Activated CD4-positive, alpha-beta memory T cell treated with anti-CD3 and anti-CD28 coated beads, Interleukin-2, amount 10 ng/mL, durations not matched to agents 7 days and 5 days (primary cell): ENCODE data around the gene EFCAB6. TPM values are rescaled to one million over a fixed set of nuclear protein-coding genes. Genes with fewer than 3 reads are reported as not detected.

Experiments used
- CTCF ChIA-PET: fragments of 350-600 bp; sonication (Branson Sonifier 250); formaldehyde crosslinking; loops from one replicate; lab custom pipeline; 2021; ENCODE audit warnings: antibody characterized with exemption, inconsistent platforms; lab: Charles Lee
- POLR2A ChIA-PET: fragments of 350-600 bp; sonication (Branson Sonifier 250); formaldehyde crosslinking; loops from one replicate; lab custom pipeline; 2021; ENCODE audit warnings: antibody characterized with exemption; lab: Charles Lee
- DNase-seq: peaks from one replicate; pipeline ENCODE4 v3.0.0-alpha.2; 2020
- H3K27ac Mint-ChIP-seq: one replicate; pipeline ENCODE4 v1.8.0; 2021; ENCODE audit warnings: mild to moderate bottlenecking, mixed read lengths
- H3K27me3 Mint-ChIP-seq: one replicate; pipeline ENCODE4 v1.8.0; 2021; ENCODE audit warnings: mixed read lengths
- H3K36me3 Mint-ChIP-seq: one replicate; pipeline ENCODE4 v1.8.0; 2021; ENCODE audit warnings: low read depth, mixed read lengths
- H3K4me1 Mint-ChIP-seq: one replicate; pipeline ENCODE4 v1.8.0; 2021; ENCODE audit warnings: mixed read lengths
- H3K4me3 Mint-ChIP-seq: one replicate; pipeline ENCODE4 v1.8.0; 2021; ENCODE audit warnings: mild to moderate bottlenecking, mixed read lengths
- H3K9me3 Mint-ChIP-seq: one replicate; pipeline ENCODE4 v1.8.0; 2021; ENCODE audit warnings: mixed read lengths
- total RNA-seq, 2 experiments: library from RNA; stranded (reverse); gene quantifications; one replicate each; pipeline ENCODE4 v1.2.3, GENCODE V29; 2021

EFCAB6 gene
- total RNA-seq, 2 experiments from 2014 or later: 0.18 TPM; not detected in 1

DNA sequence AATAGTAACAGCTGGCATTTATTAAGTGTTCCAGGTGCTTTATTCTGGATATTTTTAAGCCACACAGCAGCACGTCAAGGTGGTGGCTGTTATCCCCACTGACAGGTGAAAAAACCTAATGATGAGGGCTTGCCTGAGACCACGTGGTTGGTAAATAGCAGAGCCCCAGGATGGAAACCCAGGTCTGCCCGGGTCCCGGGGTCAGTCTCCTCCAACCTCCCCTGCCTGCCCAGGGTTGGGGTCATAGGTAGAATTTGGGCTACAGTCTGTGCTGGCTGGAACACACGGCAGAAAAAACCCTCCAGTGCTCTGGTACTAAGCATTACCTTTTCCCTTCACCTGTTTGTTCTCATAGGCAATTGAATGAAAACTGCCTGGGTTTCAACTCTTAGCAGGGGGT lies 57.9 kb downstream of the EFCAB6 start:
- Mint-ChIP-seq H3K27me3 (peaks cover 16% of the 10 kb centered on the region), H3K9me3 (no peaks in the 10 kb centered on the region), H3K36me3 (no peaks in the 10 kb centered on the region), H3K4me1 (no peaks in the 10 kb centered on the region), H3K27ac (no peak overlapping the region), H3K4me3 (no peak overlapping the region)
- DNase-seq: no peak
- ChIA-PET POLR2A (no interaction called here), CTCF (no interaction called here)

DNA sequence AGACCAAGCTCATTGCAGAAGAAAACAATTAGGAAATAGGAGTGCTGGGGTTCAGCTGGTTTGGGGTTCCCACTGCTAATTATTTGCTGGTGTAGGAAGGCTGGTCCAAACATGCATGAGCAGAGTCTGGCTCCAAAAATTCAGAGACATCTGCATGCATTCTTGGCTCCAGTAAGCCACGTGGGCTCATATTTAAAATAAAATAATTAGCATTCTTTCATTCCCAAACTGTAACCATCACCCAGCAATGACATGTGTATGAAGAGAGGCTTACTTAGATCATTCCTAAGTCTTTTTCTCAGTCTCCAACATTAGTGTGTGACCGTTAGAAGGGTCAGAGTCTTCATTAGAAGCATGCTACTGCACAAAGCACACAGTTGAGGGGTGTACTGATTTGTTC lies 58.4 kb downstream of the EFCAB6 start:
- Mint-ChIP-seq H3K36me3 (no peaks in the 10 kb centered on the region), H3K4me3 (no peak overlapping the region), H3K27ac (no peak overlapping the region), H3K9me3 (no peaks in the 10 kb centered on the region), H3K4me1 (no peaks in the 10 kb centered on the region), H3K27me3 (peaks cover 13% of the 10 kb centered on the region)
- CTCF ChIA-PET: no interaction called here
- POLR2A ChIA-PET: no interaction called here
- no peak for DNase-seq

DNA sequence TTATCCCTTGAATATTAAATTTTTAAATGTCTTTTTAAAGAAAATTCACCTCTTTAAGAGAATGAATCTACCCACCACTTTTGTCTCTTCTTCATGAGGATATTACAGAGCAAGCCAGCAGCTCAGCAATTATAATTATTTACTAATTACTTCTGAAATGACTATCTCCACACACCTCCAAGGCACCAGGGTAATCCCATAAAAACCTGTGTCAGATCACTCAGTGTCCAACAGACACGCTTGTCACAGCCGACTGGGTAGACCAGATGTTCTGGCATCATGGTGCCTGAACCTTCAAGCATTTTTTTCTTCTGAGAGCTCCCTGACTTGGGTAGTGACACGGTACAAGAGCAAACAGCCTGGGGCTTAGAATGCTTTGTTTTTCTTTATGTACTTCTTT lies 61.4 kb downstream of the EFCAB6 start:
- peaks cover 8% of the 10 kb centered on the region for H3K27me3 Mint-ChIP-seq
- POLR2A ChIA-PET: no interaction called here

DNA sequence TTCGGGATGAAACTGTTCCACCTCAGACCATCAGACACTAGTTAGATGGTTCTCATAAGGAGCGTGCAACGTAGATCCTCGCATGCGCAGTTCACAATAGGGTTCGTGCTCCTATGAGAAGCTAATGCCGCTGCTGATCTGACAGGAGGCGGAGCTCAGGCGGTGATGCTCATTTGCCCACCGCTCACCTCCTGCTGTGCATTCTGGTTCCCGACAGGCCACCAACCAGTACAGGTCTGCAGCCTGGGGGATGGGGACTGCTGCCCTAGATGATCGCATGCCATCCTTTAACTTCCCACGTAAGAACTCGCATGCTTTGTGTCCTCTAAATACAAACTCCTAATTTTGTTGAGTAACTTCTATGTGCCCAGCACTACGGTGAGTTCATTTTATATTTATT lies 62.6 kb downstream of the EFCAB6 start:
- Mint-ChIP-seq H3K4me3 (no peak overlapping the region), H3K4me1 (no peaks in the 10 kb centered on the region), H3K27me3 (peaks cover 8% of the 10 kb centered on the region), H3K9me3 (no peaks in the 10 kb centered on the region), H3K36me3 (no peaks in the 10 kb centered on the region), H3K27ac (no peak overlapping the region)
- CTCF ChIA-PET: no interaction called here
- no peak for DNase-seq
- POLR2A ChIA-PET: no interaction called here

More for the DNA sequence above, 61.4 kb downstream of the EFCAB6 start:
- Mint-ChIP-seq H3K4me1 (no peaks in the 10 kb centered on the region), H3K36me3 (no peaks in the 10 kb centered on the region), H3K27ac (no peak overlapping the region), H3K4me3 (no peak overlapping the region), H3K9me3 (no peaks in the 10 kb centered on the region)
- DNase-seq: no peak
- CTCF ChIA-PET: no interaction called here

DNA sequence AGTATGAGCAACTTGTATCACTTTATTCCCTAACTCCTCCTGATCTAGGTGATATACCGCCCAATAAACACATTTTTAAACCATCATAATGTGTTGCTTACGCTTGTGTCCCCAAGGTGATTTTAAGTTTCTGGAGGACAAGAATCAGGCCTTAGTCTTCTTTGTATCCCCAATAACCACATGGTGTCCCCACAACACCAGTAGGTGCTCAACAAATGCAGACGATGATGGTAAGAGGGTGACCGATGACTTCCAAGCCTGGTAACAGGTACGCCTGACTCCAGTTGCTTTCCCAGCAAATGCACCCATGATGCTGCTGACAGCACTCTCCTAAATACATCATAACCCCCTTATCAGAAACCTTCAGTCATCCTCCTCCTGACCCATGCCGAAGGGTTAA lies 64.2 kb downstream of the EFCAB6 start:
- H3K36me3 Mint-ChIP-seq: no peaks in the 10 kb centered on the region
- peaks cover 9% of the 10 kb centered on the region for H3K27me3 Mint-ChIP-seq
- no peak for DNase-seq
- POLR2A ChIA-PET: no interaction called here
- H3K4me3 Mint-ChIP-seq: no peak overlapping the region
- no peaks in the 10 kb centered on the region for H3K9me3 Mint-ChIP-seq
- H3K27ac Mint-ChIP-seq: no peak overlapping the region
- no peaks in the 10 kb centered on the region for H3K4me1 Mint-ChIP-seq
- CTCF ChIA-PET: no interaction called here

DNA sequence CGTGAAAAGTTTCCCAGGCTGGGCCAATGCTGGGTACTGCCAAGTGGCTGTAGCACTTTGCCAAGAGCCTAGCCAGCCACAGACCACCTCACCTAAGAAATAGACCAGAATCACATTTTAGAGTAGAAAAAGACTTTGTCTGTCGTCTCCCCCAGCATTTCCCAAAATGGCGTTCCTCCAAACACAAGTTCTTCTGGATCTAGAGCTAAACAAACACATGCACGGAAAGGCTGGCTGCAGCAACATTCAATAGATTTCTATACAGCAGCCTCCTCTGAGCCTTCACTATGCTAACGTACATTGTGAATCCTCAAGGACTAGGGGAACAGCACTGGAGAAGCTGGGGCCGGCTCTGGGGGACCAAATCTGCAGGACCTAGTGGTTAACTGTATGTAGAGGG lies 65.0 kb downstream of the EFCAB6 start:
- CTCF ChIA-PET: no interaction called here
- H3K27ac Mint-ChIP-seq: no peak overlapping the region
- no peaks in the 10 kb centered on the region for H3K36me3 Mint-ChIP-seq
- peaks cover 9% of the 10 kb centered on the region for H3K27me3 Mint-ChIP-seq
- POLR2A ChIA-PET: no interaction called here
- no peaks in the 10 kb centered on the region for H3K9me3 Mint-ChIP-seq
- H3K4me1 Mint-ChIP-seq: no peaks in the 10 kb centered on the region
- DNase-seq: no peak
- H3K4me3 Mint-ChIP-seq: no peak overlapping the region

DNA sequence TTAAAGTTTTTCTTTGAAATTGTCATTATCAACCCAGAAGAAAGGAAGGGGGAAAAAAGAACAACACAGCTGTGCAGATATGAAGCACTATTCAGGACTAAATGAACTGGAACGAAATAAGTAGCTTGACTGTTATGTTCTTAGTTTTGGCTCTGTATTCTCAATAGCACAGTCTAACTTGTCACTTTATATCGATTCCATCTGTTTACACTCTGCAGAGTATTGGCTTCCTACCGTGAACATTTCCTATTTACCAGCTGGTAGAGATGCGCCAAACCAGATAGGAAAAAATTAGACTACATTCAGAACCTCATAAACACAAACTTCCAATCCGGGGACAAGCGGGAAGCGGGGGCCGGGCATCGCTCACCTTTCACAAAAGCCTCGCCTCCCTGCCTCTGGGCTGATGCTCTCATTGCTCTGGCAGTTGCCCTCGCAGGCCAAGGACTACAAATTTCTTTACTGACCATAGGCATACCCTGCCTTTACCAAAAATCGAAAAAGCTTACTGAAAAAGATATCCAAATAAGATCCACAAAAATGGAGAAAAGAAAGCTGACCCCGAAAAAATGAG lies 66.2 kb downstream of the EFCAB6 start:
- Mint-ChIP-seq H3K4me1 (no peaks in the 10 kb centered on the region), H3K9me3 (no peaks in the 10 kb centered on the region), H3K4me3 (no peak overlapping the region), H3K27me3 (peaks cover 3% of the 10 kb centered on the region), H3K36me3 (no peaks in the 10 kb centered on the region), H3K27ac (no peak overlapping the region)
- CTCF ChIA-PET: no interaction called here
- no peak for DNase-seq
- POLR2A ChIA-PET: no interaction called here

DNA sequence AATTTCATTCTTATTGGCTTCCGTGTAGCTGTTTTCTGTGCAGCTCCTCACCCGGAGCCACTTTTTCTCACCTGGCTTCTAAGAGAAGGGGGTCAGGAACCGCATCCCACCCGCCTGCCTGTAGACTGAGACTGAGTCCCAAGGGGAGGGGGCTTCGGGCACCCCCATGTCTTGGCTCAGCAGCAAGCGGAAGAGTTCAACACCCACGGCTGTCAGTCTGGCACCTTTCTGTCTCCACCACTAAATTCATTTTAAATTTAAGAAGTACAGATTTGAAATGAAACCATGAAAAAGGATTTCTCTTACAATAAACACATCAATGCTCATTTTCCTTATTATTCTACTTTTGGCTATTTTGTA lies 66.7 kb downstream of the EFCAB6 start:
- ChIA-PET POLR2A (no interaction called here), CTCF (no interaction called here)
- Mint-ChIP-seq H3K27ac (no peak overlapping the region), H3K4me3 (no peak overlapping the region), H3K27me3 (peaks cover 3% of the 10 kb centered on the region), H3K9me3 (no peaks in the 10 kb centered on the region), H3K36me3 (no peaks in the 10 kb centered on the region), H3K4me1 (no peaks in the 10 kb centered on the region)
- DNase-seq: no peak

DNA sequence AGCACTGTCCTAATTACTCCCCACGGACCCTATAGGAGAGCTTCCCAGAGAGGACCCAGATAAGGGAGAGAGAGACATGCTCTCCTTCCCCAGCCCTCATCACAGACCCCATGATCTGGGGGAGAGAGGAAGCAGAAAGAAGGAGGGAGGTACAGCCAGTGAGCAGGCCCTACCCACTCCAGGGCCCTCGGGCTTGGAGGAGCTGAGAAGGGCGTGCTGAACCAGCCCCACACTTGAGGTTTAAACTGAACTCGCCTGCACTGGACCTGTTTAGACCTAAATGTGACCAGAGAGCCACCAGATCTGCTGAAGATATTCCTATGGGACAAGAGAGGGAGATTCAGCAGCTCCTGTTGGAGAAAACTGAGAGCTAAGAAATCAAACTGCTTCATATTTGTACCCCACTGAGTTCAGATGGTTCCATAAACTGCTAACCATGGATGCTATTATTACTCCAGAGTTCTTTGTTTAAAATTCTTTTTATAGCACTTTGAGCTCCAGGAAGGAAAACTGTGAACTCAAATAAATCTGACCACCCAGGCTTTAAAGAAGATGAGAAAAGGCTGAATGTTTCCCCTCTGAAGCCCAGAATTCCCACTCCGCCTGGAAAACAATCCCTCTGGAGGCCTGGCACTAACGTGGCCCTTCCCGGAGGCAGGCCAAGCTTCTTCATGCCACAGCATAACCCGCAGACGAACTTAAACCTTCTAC lies 67.2 kb downstream of the EFCAB6 start:
- CTCF ChIA-PET: no interaction called here
- H3K27me3 Mint-ChIP-seq: peaks cover 3% of the 10 kb centered on the region
- POLR2A ChIA-PET: no interaction called here
- no peaks in the 10 kb centered on the region for H3K4me1 Mint-ChIP-seq
- no peak for DNase-seq
- H3K4me3 Mint-ChIP-seq: no peak overlapping the region
- no peaks in the 10 kb centered on the region for H3K36me3 Mint-ChIP-seq
- no peaks in the 10 kb centered on the region for H3K9me3 Mint-ChIP-seq
- no peak overlapping the region for H3K27ac Mint-ChIP-seq

DNA sequence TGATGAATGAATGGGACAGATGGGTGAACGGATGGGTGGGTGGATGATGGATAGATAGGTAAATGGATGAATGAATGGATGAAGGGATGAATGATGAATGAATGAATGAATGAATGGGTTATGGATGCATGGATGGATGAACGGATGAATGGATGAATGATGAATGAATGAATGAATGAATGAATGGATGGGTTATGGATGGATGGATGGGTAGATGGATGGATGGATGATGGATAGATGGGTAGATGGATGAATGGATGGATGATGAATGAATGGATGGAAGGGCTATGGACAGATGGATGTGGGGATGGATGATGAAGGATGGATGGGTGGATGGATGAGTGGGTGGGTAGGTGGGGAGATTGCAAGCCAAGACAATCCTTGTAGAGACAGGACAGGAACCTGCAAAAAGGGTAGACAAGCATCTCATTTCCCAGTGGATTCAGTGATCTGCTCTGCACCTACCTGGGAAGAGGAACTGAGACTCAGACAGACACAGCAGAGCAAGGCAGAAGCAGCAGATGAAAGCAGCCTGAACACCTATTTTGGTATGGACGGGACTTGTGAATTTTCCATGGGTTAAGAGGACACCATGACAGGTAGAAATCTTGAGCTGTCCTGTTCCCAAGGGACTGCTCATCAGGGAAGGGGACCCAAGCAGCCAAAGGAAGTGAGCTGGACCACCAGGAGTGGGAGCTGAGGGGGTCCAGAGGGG lies 68.0 kb downstream of the EFCAB6 start:
- Mint-ChIP-seq H3K4me3 (no peak overlapping the region), H3K27ac (no peak overlapping the region), H3K4me1 (no peaks in the 10 kb centered on the region), H3K27me3 (peaks cover 3% of the 10 kb centered on the region), H3K36me3 (no peaks in the 10 kb centered on the region), H3K9me3 (no peaks in the 10 kb centered on the region)
- DNase-seq: no peak
- CTCF ChIA-PET: no interaction called here
- POLR2A ChIA-PET: no interaction called here

DNA sequence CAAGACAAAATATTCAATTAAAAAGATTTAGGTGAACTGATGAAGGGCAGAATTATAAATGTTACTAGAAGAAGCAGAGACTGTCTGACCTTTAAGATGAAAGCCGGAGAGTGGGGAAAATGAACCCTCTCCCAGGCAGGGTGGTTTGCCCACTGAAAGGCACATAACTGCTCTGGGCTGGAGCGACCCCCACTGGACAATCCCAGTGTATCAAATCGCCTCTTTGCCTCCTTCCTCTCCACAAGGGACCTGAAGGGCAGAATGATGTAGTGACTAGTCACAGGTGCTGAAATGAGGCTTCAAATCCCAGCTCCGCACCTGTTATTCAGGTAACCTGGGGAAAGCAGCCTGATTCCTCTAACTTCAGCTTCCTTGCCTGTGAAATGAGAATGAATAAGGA lies 69.0 kb downstream of the EFCAB6 start:
- Mint-ChIP-seq H3K36me3 (no peaks in the 10 kb centered on the region), H3K4me1 (no peaks in the 10 kb centered on the region), H3K27me3 (peaks cover 3% of the 10 kb centered on the region), H3K4me3 (no peak overlapping the region), H3K27ac (no peak overlapping the region), H3K9me3 (no peaks in the 10 kb centered on the region)
- DNase-seq: no peak
- CTCF ChIA-PET: no interaction called here
- POLR2A ChIA-PET: no interaction called here

DNA sequence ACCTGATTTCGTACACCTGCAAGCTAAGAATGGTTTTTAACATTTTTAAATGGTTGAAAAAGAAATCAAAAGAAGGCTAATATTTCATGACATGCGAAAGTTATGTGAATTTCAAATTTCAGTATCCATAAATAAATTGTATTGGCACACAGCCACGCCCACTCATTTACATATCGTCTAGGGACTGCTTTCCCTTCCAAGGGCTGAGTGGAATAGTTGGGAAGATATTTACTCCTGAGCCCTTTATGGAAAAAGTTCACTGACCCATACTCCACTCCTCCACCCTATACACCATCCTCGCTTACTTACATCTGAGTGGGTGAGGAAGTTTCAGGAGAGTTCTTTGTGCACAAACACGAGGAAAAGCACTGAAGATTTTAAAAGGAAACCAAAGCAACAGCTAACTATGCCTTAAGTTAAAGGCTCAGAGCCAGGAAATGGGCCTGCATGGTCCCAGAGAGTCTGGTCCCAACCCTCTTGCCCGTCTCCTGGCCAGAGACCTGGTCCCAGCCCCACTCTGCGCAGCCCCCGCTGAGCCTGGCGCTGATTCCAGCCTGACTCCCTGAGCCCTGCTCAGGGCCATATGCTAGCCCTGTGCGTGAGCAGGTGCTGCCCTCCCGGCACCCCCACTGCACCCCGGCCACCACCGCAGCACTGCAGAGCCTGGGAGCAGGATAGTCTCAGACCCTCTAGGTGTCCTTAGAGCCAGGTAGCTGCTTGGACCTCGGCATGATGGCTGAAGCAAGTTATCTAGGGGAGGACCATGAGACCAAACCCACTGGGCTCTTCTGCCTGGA lies 69.8 kb downstream of the EFCAB6 start:
- CTCF ChIA-PET: no interaction called here
- no peak for DNase-seq
- POLR2A ChIA-PET: no interaction called here
- H3K4me1 Mint-ChIP-seq: no peaks in the 10 kb centered on the region
- H3K27ac Mint-ChIP-seq: no peak overlapping the region
- no peaks in the 10 kb centered on the region for H3K9me3 Mint-ChIP-seq
- H3K27me3 Mint-ChIP-seq: peaks cover 3% of the 10 kb centered on the region
- no peaks in the 10 kb centered on the region for H3K36me3 Mint-ChIP-seq
- no peak overlapping the region for H3K4me3 Mint-ChIP-seq

DNA sequence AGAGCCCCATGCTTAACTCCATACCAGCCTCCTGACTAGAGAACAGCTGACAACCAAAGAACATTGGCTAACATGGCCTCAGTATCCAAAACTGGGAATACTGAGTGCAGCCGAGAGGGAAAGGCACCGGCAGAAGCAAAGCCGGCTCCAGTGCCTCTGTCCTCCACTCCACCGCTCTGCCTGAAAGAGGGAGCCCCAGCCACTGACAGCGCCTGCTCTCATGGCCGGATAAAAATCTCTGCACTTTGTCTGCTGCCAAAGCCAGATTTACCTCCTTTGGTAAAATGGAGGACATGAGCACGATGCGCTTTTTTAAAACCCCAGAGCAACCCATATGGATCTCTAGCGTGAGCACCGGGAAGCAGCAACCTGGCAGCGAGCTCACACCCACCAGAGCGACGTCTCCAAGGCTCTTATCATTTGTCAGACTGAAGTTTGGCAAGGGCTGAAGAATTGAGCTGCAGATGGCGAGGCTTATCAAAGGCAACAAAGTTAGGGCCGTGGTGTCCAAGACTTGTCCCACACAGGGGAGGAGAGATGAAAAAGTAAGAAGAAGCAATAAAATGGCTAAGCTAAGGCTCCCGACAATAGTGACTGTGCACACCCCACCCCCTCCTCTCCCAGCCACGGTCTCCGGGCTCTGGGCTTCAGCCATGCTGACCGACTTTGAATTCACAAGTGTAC lies 71.4 kb downstream of the EFCAB6 start:
- H3K4me3 Mint-ChIP-seq: no peak overlapping the region
- ChIA-PET CTCF (no interaction called here), POLR2A (no interaction called here)
- peaks cover 3% of the 10 kb centered on the region for H3K27me3 Mint-ChIP-seq
- no peaks in the 10 kb centered on the region for H3K9me3 Mint-ChIP-seq
- H3K27ac Mint-ChIP-seq: no peak overlapping the region
- no peaks in the 10 kb centered on the region for H3K4me1 Mint-ChIP-seq
- DNase-seq: no peak
- H3K36me3 Mint-ChIP-seq: no peaks in the 10 kb centered on the region
